ENCODE results near the gene DHRS11. TPM values are rescaled to one million over a fixed set of nuclear protein-coding genes. Genes with fewer than 3 reads are reported as not detected.

DHRS11 gene
- total and polyA plus RNA-seq, 12 donors, result 5.9 to 28.1 (median 12.9) TPM

- H3K4me3 ChIP-seq, result no peak overlapping the region
- TF ChIP-seq POLR2A (IDR thresholded peaks at IDR 0.05), result no peak
- no peak for TF ChIP-seq CTCF (IDR thresholded peaks at IDR 0.05)
- intact Hi-C loops (cut with DNase I), result no loop called here
- H3K36me3 ChIP-seq (replicated peaks in 1 of 2), result no peaks in the 10 kb centered on the region
- DNase-seq, result no peak
- H3K27ac ChIP-seq, result no peak overlapping the region
- WGBS, 4 donors, result 57 to 71% (median 68%) methylated on average over 3 of the region's 3 CpGs
- H3K4me1 ChIP-seq (replicated peaks in 1 of 2), result peaks cover 9 to 12% of the 10 kb centered on the region in 2 donors
- H3K9me3 ChIP-seq (replicated peaks in 1 of 3), result no peaks in the 10 kb centered on the region
- H3K27me3 ChIP-seq, result peaks cover 50% of the 10 kb centered on the region
Measured at GRCh38 chr17:36643086-36643685, 51.5 kb downstream of the DHRS11 start.

GRCh38 chr17:36645422-36645821 lies 53.7 kb downstream of the DHRS11 start:
- H3K27me3 ChIP-seq, result peaks cover 48% of the 10 kb centered on the region
- DNase-seq, result no peak
- H3K4me1 ChIP-seq (replicated peaks in 1 of 2), result peaks cover 9 to 12% of the 10 kb centered on the region in 2 donors
- no peak for TF ChIP-seq POLR2A (IDR thresholded peaks at IDR 0.05)
- TF ChIP-seq CTCF (IDR thresholded peaks at IDR 0.05), result no peak
- H3K9me3 ChIP-seq (replicated peaks in 1 of 3), result no peaks in the 10 kb centered on the region
- WGBS, 4 donors, result 54 to 74% (median 71%) methylated on average over 3 of the region's 3 CpGs
- H3K4me3 ChIP-seq, result no peak overlapping the region
- intact Hi-C loops (cut with DNase I), result no loop called here
- H3K36me3 ChIP-seq (replicated peaks in 1 of 2), result no peaks in the 10 kb centered on the region
- no peak overlapping the region for H3K27ac ChIP-seq

GRCh38 chr17:36647636-36648035 lies 56.0 kb downstream of the DHRS11 start:
- 37 to 57% (median 53%) methylated on average over 4 of the region's 4 CpGs for WGBS, 4 donors
- TF ChIP-seq POLR2A (IDR thresholded peaks at IDR 0.05) (no peak), CTCF (IDR thresholded peaks at IDR 0.05) (no peak)
- no peak overlapping the region for H3K27ac ChIP-seq
- H3K9me3 ChIP-seq (replicated peaks in 1 of 3), result no peaks in the 10 kb centered on the region
- H3K36me3 ChIP-seq (replicated peaks in 1 of 2), result no peaks in the 10 kb centered on the region
- H3K4me1 ChIP-seq (replicated peaks in 1 of 2), result no peaks in the 10 kb centered on the region
- intact Hi-C loops (cut with DNase I), result no loop called here
- no peak overlapping the region for H3K4me3 ChIP-seq
- no peak for DNase-seq
- peaks cover 26% of the 10 kb centered on the region for H3K27me3 ChIP-seq

- Histone ChIP-seq H3K27me3 (peaks cover 11% of the 10 kb centered on the region), H3K4me3 (no peak overlapping the region), H3K27ac (no peak overlapping the region), H3K4me1 (replicated peaks in 1 of 2) (no peaks in the 10 kb centered on the region), H3K36me3 (replicated peaks in 1 of 2) (no peaks in the 10 kb centered on the region), H3K9me3 (replicated peaks in 1 of 3) (no peaks in the 10 kb centered on the region)
- no peak for DNase-seq
- TF ChIP-seq CTCF (IDR thresholded peaks at IDR 0.05) (no peak), POLR2A (IDR thresholded peaks at IDR 0.05) (no peak)
- intact Hi-C loops (cut with DNase I), result no loop called here
- 55 to 64% (median 61%) methylated on average over 9 of the region's 9 CpGs for WGBS, 4 donors
Measured at GRCh38 chr17:36650096-36650775, 58.6 kb downstream of the DHRS11 start.

Other genes with a start within 250 kb of the DHRS11 start
- not detected for gene TBC1D3H, start 203.4 kb upstream of the DHRS11 start, total RNA-seq
- gene TBC1D3H, start 203.4 kb upstream of the DHRS11 start, polyA plus RNA-seq, result 1 to 10 TPM in 1 of 3 donors, not detected in 2; 6.4 TPM
- 10 to 100 TPM; 13.6 to 65.6 (median 37.9) TPM for gene ZNHIT3, start 105.2 kb upstream of the DHRS11 start, total RNA-seq
- 10 to 100 TPM; 26.5 to 59.8 (median 34.5) TPM for gene ZNHIT3, start 105.2 kb upstream of the DHRS11 start, polyA plus RNA-seq
- gene MYO19, start 57.0 kb upstream of the DHRS11 start, total RNA-seq, result 10 to 100 TPM; 12.0 to 32.5 (median 28.3) TPM
- 10 to 100 TPM; 16.3 to 43.6 (median 37.5) TPM for gene MYO19, start 57.0 kb upstream of the DHRS11 start, polyA plus RNA-seq
- gene PIGW, start 56.9 kb upstream of the DHRS11 start, total RNA-seq, result 10 to 100 TPM in 1 of 9 donors, 1 to 10 TPM in 8; 1.7 to 13.2 (median 4.8) TPM
- 10 to 100 TPM in 1 of 3 donors, 1 to 10 TPM in 2; 2.4 to 14.6 (median 3.0) TPM for gene PIGW, start 56.9 kb upstream of the DHRS11 start, polyA plus RNA-seq
- 10 to 100 TPM; 30.4 to 70.9 (median 63.0) TPM for gene GGNBP2, start 47.0 kb upstream of the DHRS11 start, total RNA-seq
- 10 to 100 TPM; 39.0 to 87.3 (median 48.5) TPM for gene GGNBP2, start 47.0 kb upstream of the DHRS11 start, polyA plus RNA-seq
- gene MRM1, start 9.7 kb downstream of the DHRS11 start, total RNA-seq, result 10 to 100 TPM in 4 of 9 donors, 1 to 10 TPM in 5; 5.2 to 18.5 (median 9.8) TPM
- 10 to 100 TPM in 1 of 3 donors, 1 to 10 TPM in 2; 6.9 to 10.1 (median 7.0) TPM for gene MRM1, start 9.7 kb downstream of the DHRS11 start, polyA plus RNA-seq